HepG2 (cell line): ENCODE measurements around the gene ANKRD65. TPM values are rescaled to one million over a fixed set of nuclear protein-coding genes. Genes with fewer than 3 reads are reported as not detected.

Source experiments
- ATF6 ChIP-seq: sonication (generic); formaldehyde crosslinking; conservative IDR thresholded peaks from 2 replicates; pipeline ENCODE4 v1.4.0; 2020; ENCODE audit warnings: missing genetic modification reagents
- EED ChIP-seq: sonication (generic); formaldehyde crosslinking; IDR thresholded peaks from 2 replicates; pipeline ENCODE4 v1.5.0; 2020; ENCODE audit warnings: mild to moderate bottlenecking, missing genetic modification reagents
- ELF1 ChIP-seq: sonication (generic); formaldehyde crosslinking; IDR thresholded peaks from 2 replicates; pipeline ENCODE4 v1.4.0; 2020; ENCODE audit warnings: missing genetic modification reagents
- FOSL1 ChIP-seq: sonication (generic); formaldehyde crosslinking; IDR thresholded peaks from 2 replicates; pipeline ENCODE4 v1.9.0; 2021; ENCODE audit warnings: missing genetic modification reagents, borderline replicate concordance
- FOXA1 ChIP-seq, 2 experiments: fragments of 450-650 bp in 1 of 2; sonication (generic) in 1 of 2; formaldehyde crosslinking in 1 of 2; IDR thresholded peaks; 2 replicates each; pipeline versions ENCODE4 v1.4.0 to v1.6.1; 2016 to 2020; ENCODE audit warnings: missing genetic modification reagents in 1 of 2
- FOXO1 ChIP-seq: sonication (generic); formaldehyde crosslinking; IDR thresholded peaks from 2 replicates; pipeline ENCODE4 v1.4.0; 2020; ENCODE audit warnings: missing genetic modification reagents
- HDAC2 ChIP-seq: sonication (generic); formaldehyde crosslinking; IDR thresholded peaks from 2 replicates; pipeline ENCODE4 v1.4.0; 2020; ENCODE audit warnings: missing genetic modification reagents
- HES4 ChIP-seq: sonication (generic); formaldehyde crosslinking; IDR thresholded peaks from 2 replicates; pipeline ENCODE4 v1.9.0; 2021; ENCODE audit warnings: mild to moderate bottlenecking, missing genetic modification reagents, borderline replicate concordance
- NFKBIZ ChIP-seq: IDR thresholded peaks from 2 replicates; pipeline ENCODE4 v1.6.1; 2018; ENCODE audit warnings: missing genetic modification reagents, missing compliant biosample characterization
- NR2F2 ChIP-seq: IDR thresholded peaks from 2 replicates; pipeline ENCODE4 v1.6.1; 2012; ENCODE audit warnings: low read depth, inconsistent platforms, borderline replicate concordance
- RELA ChIP-seq: sonication (generic); formaldehyde crosslinking; IDR thresholded peaks from 2 replicates; pipeline ENCODE4 v1.4.0; 2020; ENCODE audit warnings: missing genetic modification reagents
- SNAPC2 ChIP-seq: sonication (generic); formaldehyde crosslinking; IDR thresholded peaks from 2 replicates; pipeline ENCODE4 v1.8.1; 2022; ENCODE audit warnings: mild to moderate bottlenecking, missing genetic modification reagents
- STAT5B ChIP-seq: sonication (generic); formaldehyde crosslinking; IDR thresholded peaks from 2 replicates; pipeline ENCODE4 v1.4.0; 2020; ENCODE audit warnings: missing genetic modification reagents
- THAP9 ChIP-seq: sonication (generic); formaldehyde crosslinking; IDR thresholded peaks from 2 replicates; pipeline ENCODE4; 2020; ENCODE audit warnings: missing genetic modification reagents, mild to moderate bottlenecking, borderline replicate concordance
- TOPORS ChIP-seq: sonication (generic); formaldehyde crosslinking; IDR thresholded peaks from 2 replicates; pipeline ENCODE4 v1.8.0; 2023; ENCODE audit warnings: mild to moderate bottlenecking, missing genetic modification reagents
- ZNF33A ChIP-seq: sonication (generic); formaldehyde crosslinking; IDR thresholded peaks from 2 replicates; pipeline ENCODE4 v1.5.1; 2020; ENCODE audit warnings: missing genetic modification reagents, mild to moderate bottlenecking, moderate library complexity, borderline replicate concordance
- ZNF362 ChIP-seq: sonication (generic); formaldehyde crosslinking; IDR thresholded peaks from 2 replicates; pipeline ENCODE4 v1.4.0; 2020; ENCODE audit warnings: missing genetic modification reagents, mild to moderate bottlenecking, borderline replicate concordance
- ZNF503 ChIP-seq: sonication (generic); formaldehyde crosslinking; IDR thresholded peaks from 2 replicates; pipeline ENCODE4 v1.4.0; 2020; ENCODE audit warnings: missing genetic modification reagents
- ZNF562 ChIP-seq: sonication (generic); formaldehyde crosslinking; IDR thresholded peaks from 2 replicates; pipeline ENCODE4 v1.8.0; 2022; ENCODE audit warnings: missing genetic modification reagents, borderline replicate concordance
- ZNF737 ChIP-seq: sonication (generic); formaldehyde crosslinking; IDR thresholded peaks from 2 replicates; pipeline ENCODE4 v1.5.0; 2020; ENCODE audit warnings: missing genetic modification reagents, mild to moderate bottlenecking, borderline replicate concordance
- ZNF891 ChIP-seq: sonication (generic); formaldehyde crosslinking; IDR thresholded peaks from 2 replicates; pipeline ENCODE4 v1.5.0; 2020; ENCODE audit warnings: mild to moderate bottlenecking, missing genetic modification reagents
- polyA plus RNA-seq, 8 experiments: library from polyadenylated mRNA; depleted of rRNA in 3 of 8; stranded (reverse) in 7 of 8; unstranded in 1 of 8; fragments of >200 nt; fragmentation: Illumina TruSeq in 4 of 8; extraction: Trizol in 4 of 8; gene quantifications; 2 replicates each; pipeline versions ENCODE4 v1.2.1 to v1.2.3, GENCODE V29; 2011 to 2016; ENCODE audit warnings: low read depth in 4 of 8, missing spikeins in 1 of 8, mixed read lengths in 1 of 8; ENCODE audit not compliant: insufficient read depth in 1 of 8
- total RNA-seq, 5 experiments: library from RNA; depleted of rRNA; stranded (reverse); fragments of >200 nt; fragmentation: Illumina TruSeq; extraction: Trizol; gene quantifications; 2 replicates each; pipeline ENCODE4 v1.2.3, GENCODE V29; 2016; ENCODE audit warnings: low read depth in 1 of 5

The ANKRD65 gene
- total and polyA plus RNA-seq, 2 of the 13 experiments (the other 11 are each of a cell fraction or from before 2014, with no cell fraction given) = 12.1 to 30.1 TPM

- TF ChIP-seq THAP9 (CRISPR knock-in tag) (0 out of 2 replicates have a peak, but pooled peaks have one; percentile 48), HES4 (CRISPR knock-in tag) (no peak), EED (CRISPR knock-in tag) (no peak), ZNF737 (CRISPR knock-in tag) (no peak), ZNF562 (no peak), FOXO1 (CRISPR knock-in tag) (no peak), FOXA1 (IDR thresholded peaks at IDR 0.05) (no peak), FOXA1 (CRISPR knock-in tag; IDR thresholded peaks at IDR 0.05) (0 out of 2 replicates have a peak, but pooled peaks have one; percentile 28), ZNF33A (CRISPR knock-in tag) (no peak), TOPORS (0 out of 2 replicates have a peak, but pooled peaks have one; percentile 75), NFKBIZ (CRISPR knock-in tag) (no peak), ZNF503 (CRISPR knock-in tag) (no peak), ZNF362 (CRISPR knock-in tag) (0 out of 2 replicates have a peak, but pooled peaks have one; percentile 18), ELF1 (peak; percentile 35; the same call in 1 of the 2 replicates), ZNF891 (CRISPR knock-in tag) (no peak), STAT5B (CRISPR knock-in tag) (no peak), HDAC2 (CRISPR knock-in tag) (peak; percentile 53; the same call in 1 of the 2 replicates), SNAPC2 (no peak), NR2F2 (no peak), ATF6 (CRISPR knock-in tag) (no peak), RELA (CRISPR knock-in tag) (no peak), FOSL1 (CRISPR knock-in tag) (no peak)
These were observed 20.2 kb upstream of the ANKRD65 start (continued) for GRCh38 chr1:1441002-1441888.
